Endothelial cell of umbilical vein (primary cell): ENCODE results near the gene GRK5. TPM values are rescaled to one million over a fixed set of nuclear protein-coding genes. Genes with fewer than 3 reads are reported as not detected.

ENCODE experiments used
- BruUV-seq: library from RNA; stranded (reverse); fragments of 400-500 nt; replicated peaks from 2 replicates; lab custom pipeline; 2021; lab: Mats Ljungman, UMichigan
- CTCF ChIA-PET: fragments of 300-600, 350-600 bp; sonication (Branson Sonifier 250); formaldehyde crosslinking; loops from one replicate; lab custom pipeline; 2021; ENCODE audit warnings: antibody characterized with exemption, inconsistent platforms; lab: Charles Lee
- POLR2A ChIA-PET: fragments of 300-600, 350-600 bp; sonication (Branson Sonifier 250); formaldehyde crosslinking; loops from one replicate; lab custom pipeline; 2021; ENCODE audit warnings: antibody characterized with exemption, inconsistent platforms; lab: Charles Lee
- DNase-seq: peaks from one replicate; pipeline ENCODE4 v3.0.0-alpha.2; 2011; ENCODE audit warnings: low read depth, low spot score
- FAIRE-seq: peaks from 2 replicates; lab custom pipeline; 2011; peaks lifted over from hg19 to GRCh38; lab: Jason Lieb, UNC
- H2AFZ ChIP-seq: 2 replicates; pipeline ENCODE4 v1.6.0; 2012; ENCODE audit warnings: low read depth, low read length, control low read depth, inconsistent platforms
- H3K27ac ChIP-seq: 2 replicates; pipeline ENCODE4 v1.5.1; 2011; ENCODE audit warnings: low read depth, mild to moderate bottlenecking, control low read depth, low read length, moderate library complexity; ENCODE audit not compliant: insufficient read depth
- H3K27me3 ChIP-seq, 2 experiments: 2 replicates each; pipeline versions ENCODE4 v1.6.0 to v1.6.1; 2011; ENCODE audit warnings: low read length in 2 of 2, mixed read lengths in 1 of 2; ENCODE audit not compliant: control insufficient read depth in 2 of 2, insufficient read depth in 2 of 2
- H3K36me3 ChIP-seq, 2 experiments: 2 replicates in 1 of 2; 3 replicates in 1 of 2; pipeline ENCODE4 v1.5.1; 2011; ENCODE audit warnings: low read length in 2 of 2, mild to moderate bottlenecking in 1 of 2, moderate library complexity in 1 of 2; ENCODE audit not compliant: control insufficient read depth in 2 of 2, insufficient read depth in 2 of 2; ENCODE audit errors: extremely low read depth in 1 of 2
- H3K4me1 ChIP-seq: 3 replicates; pipeline ENCODE4 v1.5.1; 2011; ENCODE audit warnings: mild to moderate bottlenecking, low read length; ENCODE audit not compliant: control insufficient read depth, insufficient read depth; ENCODE audit errors: extremely low read depth
- H3K4me2 ChIP-seq: 2 replicates; pipeline ENCODE4 v1.6.1; 2011; ENCODE audit warnings: low read length, control low read depth, mixed read lengths; ENCODE audit not compliant: insufficient read depth
- H3K4me3 ChIP-seq, 3 experiments: fragments of 200-600 bp in 1 of 3; sonication (generic), shearing (Covaris generic) in 1 of 3; replicated peaks in 1 of 3; 2 replicates each; pipeline ENCODE4 v1.5.1; 2011 to 2016; ENCODE audit warnings: control low read depth in 3 of 3, low read length in 3 of 3, mild to moderate bottlenecking in 2 of 3, inconsistent platforms in 1 of 3, low read depth in 1 of 3, moderate library complexity in 1 of 3; ENCODE audit not compliant: insufficient read depth in 1 of 3
- H3K79me2 ChIP-seq: 2 replicates; pipeline ENCODE4 v1.6.0; 2012; ENCODE audit warnings: low read length, inconsistent platforms; ENCODE audit not compliant: control insufficient read depth, insufficient read depth
- H3K9ac ChIP-seq: replicated peaks from 2 replicates; pipeline ENCODE3; 2011; ENCODE audit warnings: low read length, control low read depth; ENCODE audit not compliant: insufficient read depth; ENCODE audit errors: extremely low read depth
- H3K9me1 ChIP-seq: replicated peaks from 3 replicates; pipeline ENCODE4 v1.6.0; 2011; ENCODE audit warnings: mild to moderate bottlenecking, low read length; ENCODE audit not compliant: control insufficient read depth, insufficient read depth; ENCODE audit errors: extremely low read depth
- H3K9me3 ChIP-seq: replicated peaks from 2 replicates; pipeline ENCODE4 v1.5.1; 2012; ENCODE audit warnings: low read length, inconsistent platforms; ENCODE audit not compliant: control insufficient read depth, insufficient read depth
- H4K20me1 ChIP-seq: replicated peaks from 2 replicates; pipeline ENCODE3; 2011; ENCODE audit warnings: mild to moderate bottlenecking, low read length; ENCODE audit not compliant: control insufficient read depth, insufficient read depth; ENCODE audit errors: extremely low read depth
- EZH2 ChIP-seq: IDR thresholded peaks from 2 replicates; pipeline ENCODE4 v1.6.1; 2012; ENCODE audit warnings: borderline replicate concordance, low read depth, mild to moderate bottlenecking, moderate library complexity, low read length, inconsistent platforms; ENCODE audit not compliant: severe bottlenecking
- FOS ChIP-seq: IDR thresholded peaks from 2 replicates; pipeline ENCODE4 v1.6.1; 2011; ENCODE audit warnings: mild to moderate bottlenecking, low read length, moderate library complexity, borderline replicate concordance; ENCODE audit not compliant: insufficient read depth
- GATA2 ChIP-seq: IDR thresholded peaks from 2 replicates; pipeline ENCODE4 v1.7.0; 2011; ENCODE audit warnings: low read depth, mild to moderate bottlenecking, moderate library complexity, mixed read lengths, low read length; ENCODE audit not compliant: insufficient read length, insufficient read depth
- JUN ChIP-seq: IDR thresholded peaks from 2 replicates; pipeline ENCODE4 v1.6.1; 2011; ENCODE audit warnings: borderline replicate concordance, low read depth; ENCODE audit not compliant: insufficient read length, insufficient read depth
- MYC ChIP-seq: IDR thresholded peaks from one replicate; pipeline ENCODE4 v1.6.1; 2011; ENCODE audit warnings: mild to moderate bottlenecking, low read depth, low read length
- POLR2A ChIP-seq: IDR thresholded peaks from 2 replicates; pipeline ENCODE4 v1.6.1; 2012; ENCODE audit warnings: low read depth, mild to moderate bottlenecking, control low read depth, low read length
- POLR2AphosphoS5 ChIP-seq: IDR thresholded peaks from 2 replicates; pipeline ENCODE4 v1.6.1; 2012; ENCODE audit warnings: low read depth, mild to moderate bottlenecking, control low read depth, low read length, moderate library complexity; ENCODE audit not compliant: insufficient read depth
- dilution Hi-C: fragments of 300-500 bp; cut with MboI; formaldehyde crosslinking; loops from one replicate; pipeline ENCODE4 v1.15.0; 2019; ENCODE audit warnings: low sequenced_read_pairs; ENCODE audit not compliant: extremely low pct_ligation_motif_present
- intact Hi-C: fragments of 100-400 bp; cut with micrococcal nuclease; formaldehyde crosslinking; loops from one replicate; pipeline ENCODE4 v1.10.0; 2022
- polyA plus RNA-seq, 4 experiments: library from polyadenylated mRNA; depleted of rRNA in 3 of 4; stranded (reverse) in 3 of 4; unstranded in 1 of 4; fragments of >200 nt; gene quantifications; 2 replicates each; pipeline versions ENCODE4 v1.2.1 to v1.2.3, GENCODE V29; 2011 to 2012; ENCODE audit warnings: missing spikeins in 1 of 4
- total RNA-seq: library from RNA; stranded (reverse); gene quantifications from 2 replicates; pipeline ENCODE4 v1.2.3, GENCODE V29; 2021
- TF ChIP-seq, protein P1 (sequence below): IDR thresholded peaks from 2 replicates; pipeline ENCODE4 v1.6.1; 2011; ENCODE audit not compliant: insufficient read depth, insufficient read length
- TF ChIP-seq, protein P2 (sequence below), 2 donors: IDR thresholded peaks; 1 replicate in 1 of 2; 2 replicates in 1 of 2; pipeline ENCODE4 v1.5.1; 2011; ENCODE audit warnings: low read length in 2 of 2, mild to moderate bottlenecking in 2 of 2, moderate library complexity in 2 of 2, control low read depth in 1 of 2, inconsistent platforms in 1 of 2, low read depth in 1 of 2; ENCODE audit not compliant: insufficient read depth in 1 of 2; ENCODE audit errors: extremely low read depth in 1 of 2

The GRK5 gene
- total and polyA plus RNA-seq, 2 donors (not counting 3 experiments of a cell fraction or from before 2014, with no cell fraction given): 13.1 to 29.5 TPM

DNA sequence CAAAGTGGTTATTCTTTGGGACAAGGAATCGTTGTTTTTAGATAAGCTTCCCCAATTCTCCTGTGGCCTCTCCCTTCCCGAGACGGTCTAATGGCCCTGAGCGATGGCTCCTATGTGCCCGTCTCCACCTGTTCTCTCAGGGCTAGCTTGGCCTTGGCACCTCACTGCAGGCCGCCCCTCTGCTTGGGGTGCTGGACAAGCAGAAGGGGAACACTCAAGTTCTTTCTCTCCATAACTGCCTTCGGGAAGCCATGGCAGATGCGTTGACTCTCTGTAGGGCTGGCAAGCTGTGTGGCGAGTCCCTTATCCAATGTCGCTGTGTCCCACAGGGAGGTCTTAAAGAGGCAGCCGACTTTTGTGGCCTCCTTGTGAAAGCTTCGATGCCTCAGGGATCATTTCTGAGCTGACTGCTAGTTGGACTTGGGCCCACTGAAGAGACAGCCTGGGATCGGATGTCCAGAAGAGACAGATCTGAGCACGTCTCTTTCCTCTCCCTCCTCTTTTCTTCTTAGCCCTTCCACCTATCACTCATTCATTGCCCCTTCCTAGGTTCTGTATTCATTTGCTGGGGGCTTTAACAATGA, 70.8 kb downstream of the GRK5 start:
- intact Hi-C loops: no loop called here

DNA sequence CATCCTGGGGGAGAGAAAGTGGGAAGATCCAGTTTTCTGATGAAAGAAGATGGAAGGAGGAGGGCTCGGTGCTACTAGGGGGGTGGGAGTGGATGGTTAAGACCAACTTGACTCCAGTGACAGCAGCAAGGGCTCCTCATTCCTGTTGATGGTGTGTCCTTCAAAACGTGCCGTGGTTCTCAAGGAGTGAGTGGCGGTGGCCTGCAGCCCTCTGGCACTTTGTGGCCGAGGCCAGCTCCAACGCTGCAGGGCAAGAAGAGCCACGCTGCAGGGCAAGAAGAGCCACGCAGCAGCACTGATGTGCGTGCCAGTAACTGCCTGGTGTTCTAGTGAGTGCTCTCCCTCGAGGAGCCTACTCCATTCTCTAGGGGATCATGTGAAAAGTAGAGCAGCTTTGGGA, 72.1 kb downstream of the GRK5 start:
- Histone ChIP-seq H4K20me1 (no peaks in the 10 kb centered on the region), H3K9ac (no peak overlapping the region), H3K9me1 (no peaks in the 10 kb centered on the region), H3K27ac (no peak overlapping the region), H3K79me2 (no peaks in the 10 kb centered on the region), H3K27me3 (no peaks in the 10 kb centered on the region), H3K36me3 (no peaks in the 10 kb centered on the region), H3K9me3 (no peaks in the 10 kb centered on the region), H3K4me3 (no peak overlapping the region), H3K4me1 (peaks cover 4% of the 10 kb centered on the region), H2AFZ (no peak overlapping the region), H3K4me2 (no peak overlapping the region)
- no peak for TF ChIP-seq POLR2AphosphoS5
- TF ChIP-seq JUN: no peak
- no peak for TF ChIP-seq POLR2A
- no peak for TF ChIP-seq EZH2
- no peak for TF ChIP-seq FOS
- TF ChIP-seq GATA2: no peak
- no peak for TF ChIP-seq MYC
- TF ChIP-seq, protein P1, sequence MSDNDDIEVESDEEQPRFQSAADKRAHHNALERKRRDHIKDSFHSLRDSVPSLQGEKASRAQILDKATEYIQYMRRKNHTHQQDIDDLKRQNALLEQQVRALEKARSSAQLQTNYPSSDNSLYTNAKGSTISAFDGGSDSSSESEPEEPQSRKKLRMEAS: no peak
- TF ChIP-seq, protein P2, sequence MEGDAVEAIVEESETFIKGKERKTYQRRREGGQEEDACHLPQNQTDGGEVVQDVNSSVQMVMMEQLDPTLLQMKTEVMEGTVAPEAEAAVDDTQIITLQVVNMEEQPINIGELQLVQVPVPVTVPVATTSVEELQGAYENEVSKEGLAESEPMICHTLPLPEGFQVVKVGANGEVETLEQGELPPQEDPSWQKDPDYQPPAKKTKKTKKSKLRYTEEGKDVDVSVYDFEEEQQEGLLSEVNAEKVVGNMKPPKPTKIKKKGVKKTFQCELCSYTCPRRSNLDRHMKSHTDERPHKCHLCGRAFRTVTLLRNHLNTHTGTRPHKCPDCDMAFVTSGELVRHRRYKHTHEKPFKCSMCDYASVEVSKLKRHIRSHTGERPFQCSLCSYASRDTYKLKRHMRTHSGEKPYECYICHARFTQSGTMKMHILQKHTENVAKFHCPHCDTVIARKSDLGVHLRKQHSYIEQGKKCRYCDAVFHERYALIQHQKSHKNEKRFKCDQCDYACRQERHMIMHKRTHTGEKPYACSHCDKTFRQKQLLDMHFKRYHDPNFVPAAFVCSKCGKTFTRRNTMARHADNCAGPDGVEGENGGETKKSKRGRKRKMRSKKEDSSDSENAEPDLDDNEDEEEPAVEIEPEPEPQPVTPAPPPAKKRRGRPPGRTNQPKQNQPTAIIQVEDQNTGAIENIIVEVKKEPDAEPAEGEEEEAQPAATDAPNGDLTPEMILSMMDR (IDR thresholded peaks at IDR 0.05; ENCODE audit: extremely low read depth in 1 of 2, insufficient read depth in 1 of 2, low read depth in 1 of 2, low read length in 2 of 2): no peak
- CTCF ChIA-PET: interaction anchor here (1.2 to 1.4 kb wide), 3 partner anchors 8 to 80 kb away, joined by 3 read pairs; no protein-coding TSS in a partner anchor
- BruUV-seq: no TSS peak
- POLR2A ChIA-PET: no interaction called here
- DNase-seq (no peak), FAIRE-seq (no peak)
- dilution Hi-C loops: no loop called here
- intact Hi-C loops: no loop called here

More for the DNA sequence above, 70.8 kb downstream of the GRK5 start:
- H2AFZ ChIP-seq: no peak overlapping the region
- H3K4me2 ChIP-seq: no peak overlapping the region
- no peak for TF ChIP-seq MYC
- TF ChIP-seq GATA2: no peak
- no peaks in the 10 kb centered on the region for H3K9me3 ChIP-seq
- no peaks in the 10 kb centered on the region for H3K79me2 ChIP-seq
- no peak overlapping the region for H3K9ac ChIP-seq
- ChIA-PET CTCF (interaction anchor here (1.4 kb wide), 1 partner anchor 72 kb away, joined by 3 read pairs; no protein-coding TSS in a partner anchor), POLR2A (no interaction called here)
- H4K20me1 ChIP-seq: no peaks in the 10 kb centered on the region
- dilution Hi-C loops: no loop called here
- no TSS peak for BruUV-seq
- H3K27me3 ChIP-seq: no peaks in the 10 kb centered on the region
- no peaks in the 10 kb centered on the region for H3K9me1 ChIP-seq
- no peak overlapping the region for H3K27ac ChIP-seq
- FAIRE-seq (no peak), DNase-seq (no peak)
- H3K36me3 ChIP-seq: no peaks in the 10 kb centered on the region
- H3K4me3 ChIP-seq: no peak overlapping the region
- H3K4me1 ChIP-seq: peaks cover 4% of the 10 kb centered on the region
